Measurements from ENCODE around the gene SDR39U1.
"Not testable (repeated sequence)": the region's sequence is repeated elsewhere in the genome, so short reads cannot be mapped to it uniquely, and the experiment has no call there.

Gene SDR39U1, protein sequence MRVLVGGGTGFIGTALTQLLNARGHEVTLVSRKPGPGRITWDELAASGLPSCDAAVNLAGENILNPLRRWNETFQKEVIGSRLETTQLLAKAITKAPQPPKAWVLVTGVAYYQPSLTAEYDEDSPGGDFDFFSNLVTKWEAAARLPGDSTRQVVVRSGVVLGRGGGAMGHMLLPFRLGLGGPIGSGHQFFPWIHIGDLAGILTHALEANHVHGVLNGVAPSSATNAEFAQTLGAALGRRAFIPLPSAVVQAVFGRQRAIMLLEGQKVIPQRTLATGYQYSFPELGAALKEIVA

DNA sequence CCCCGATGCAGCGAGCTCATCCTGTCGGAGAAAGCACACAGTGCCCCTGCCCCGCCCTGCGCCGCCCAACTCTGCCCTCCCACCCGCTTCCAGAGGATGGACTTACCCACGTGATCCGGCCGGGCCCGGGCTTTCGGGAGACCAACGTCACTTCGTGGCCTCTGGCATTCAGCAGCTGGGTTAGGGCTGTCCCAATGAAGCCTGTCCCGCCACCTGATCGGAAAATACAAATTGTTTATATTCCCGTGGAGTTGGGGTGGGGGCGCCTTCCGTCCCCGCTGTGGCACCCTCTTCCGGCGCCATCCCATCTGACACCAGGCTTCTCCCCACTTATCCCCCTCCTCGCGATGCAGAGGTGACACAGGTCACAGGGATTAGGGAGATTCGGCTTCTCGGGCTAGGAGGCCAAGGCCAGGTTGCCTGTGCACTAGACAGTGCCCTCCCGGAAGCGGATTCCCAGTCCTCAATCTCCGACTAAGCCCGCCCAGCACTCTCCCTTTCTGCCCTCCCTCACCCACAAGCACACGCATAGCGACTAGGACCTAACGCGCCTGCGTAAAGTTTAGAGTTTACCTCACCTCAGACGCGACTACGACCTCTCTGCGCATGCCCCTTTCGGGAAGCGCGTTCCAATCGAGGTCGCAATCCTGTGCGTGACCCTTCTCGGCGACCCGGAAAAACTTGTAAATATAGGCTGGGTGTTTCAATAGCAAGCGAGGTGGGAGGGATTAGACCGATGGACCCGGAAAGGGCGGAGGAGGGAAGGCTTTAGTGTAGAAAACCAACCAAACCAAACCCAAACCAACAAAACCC is at the start of gene SDR39U1:
Gene SDR39U1, minus strand, starts transcription at position 537 of the 813 bp plus-strand sequence. Its CDS starts 7 bp downstream, at position 530.
- DNase-seq = peak; percentile 99

DNA sequence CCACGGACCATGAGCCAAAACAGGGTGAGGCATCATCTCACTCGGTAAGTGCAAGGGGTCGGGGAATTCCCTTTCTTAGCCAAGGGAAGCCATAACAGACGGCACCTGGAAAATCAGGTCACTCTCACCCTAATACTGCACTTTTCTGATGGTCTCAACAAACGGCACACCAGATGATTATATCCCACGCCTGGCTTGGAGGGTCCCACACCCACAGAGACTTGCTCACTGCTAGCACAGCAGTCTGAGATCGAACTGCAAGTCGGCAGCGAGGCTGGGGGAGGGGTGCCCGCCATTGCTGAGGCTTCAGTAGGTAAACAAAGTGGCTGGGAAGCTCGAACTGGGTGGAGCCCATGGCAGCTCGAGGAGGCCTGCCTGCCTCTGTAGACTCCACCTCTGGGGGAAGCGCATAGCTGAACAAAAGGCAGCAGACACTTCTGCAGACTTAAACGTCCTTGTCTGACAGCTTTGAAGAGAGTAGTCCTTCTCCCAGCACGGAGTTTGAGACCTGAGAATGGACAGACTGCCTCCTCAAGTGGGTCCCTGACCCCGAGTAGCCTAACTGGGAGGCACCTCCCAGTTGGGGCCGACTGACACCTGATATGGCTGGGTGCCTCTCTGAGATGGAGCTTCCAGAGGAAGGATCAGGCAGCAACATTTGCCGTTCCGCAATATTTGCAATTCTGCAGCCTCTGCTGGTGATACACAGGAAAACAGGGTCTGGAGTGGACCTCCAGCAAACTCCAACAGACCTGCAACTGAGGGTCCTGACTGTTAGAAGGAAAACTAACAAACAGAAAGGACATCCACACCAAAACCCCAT is 49.2 kb upstream of the SDR39U1 start:
- not testable (repeated sequence) for DNase-seq

DNA sequence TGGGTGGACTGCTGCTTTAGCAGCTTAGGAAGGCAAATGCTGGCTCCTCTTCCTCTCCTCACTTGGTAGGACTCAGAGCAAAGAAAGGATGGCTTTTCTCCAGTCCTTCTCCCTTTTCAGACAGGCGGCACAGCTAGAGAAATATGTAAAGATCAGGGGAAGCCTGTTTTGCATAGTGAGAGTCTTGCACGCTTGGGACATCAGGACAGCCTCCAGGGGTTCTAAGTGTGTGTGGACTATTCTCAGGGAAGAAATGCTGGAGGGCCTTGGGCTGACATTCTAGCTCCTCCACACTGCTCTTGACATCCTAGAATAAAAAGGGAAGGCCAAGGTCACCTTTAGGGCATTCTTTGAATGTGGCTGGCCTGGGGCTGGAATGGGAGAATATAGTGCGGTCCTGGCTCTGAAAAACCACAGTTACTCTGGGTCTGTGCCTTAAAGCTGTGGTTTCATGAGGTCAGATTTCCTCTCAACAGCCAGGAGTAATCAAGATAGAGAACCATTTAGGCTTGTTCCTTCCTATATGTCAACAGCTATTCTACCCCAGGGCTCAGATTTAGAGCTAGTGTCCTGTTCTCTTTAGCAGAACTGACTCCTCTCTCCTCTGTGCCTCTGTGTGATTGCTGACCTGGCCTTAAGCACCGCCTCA is 41.2 kb upstream of the SDR39U1 start:
- peak; percentile 42 for DNase-seq

DNA sequence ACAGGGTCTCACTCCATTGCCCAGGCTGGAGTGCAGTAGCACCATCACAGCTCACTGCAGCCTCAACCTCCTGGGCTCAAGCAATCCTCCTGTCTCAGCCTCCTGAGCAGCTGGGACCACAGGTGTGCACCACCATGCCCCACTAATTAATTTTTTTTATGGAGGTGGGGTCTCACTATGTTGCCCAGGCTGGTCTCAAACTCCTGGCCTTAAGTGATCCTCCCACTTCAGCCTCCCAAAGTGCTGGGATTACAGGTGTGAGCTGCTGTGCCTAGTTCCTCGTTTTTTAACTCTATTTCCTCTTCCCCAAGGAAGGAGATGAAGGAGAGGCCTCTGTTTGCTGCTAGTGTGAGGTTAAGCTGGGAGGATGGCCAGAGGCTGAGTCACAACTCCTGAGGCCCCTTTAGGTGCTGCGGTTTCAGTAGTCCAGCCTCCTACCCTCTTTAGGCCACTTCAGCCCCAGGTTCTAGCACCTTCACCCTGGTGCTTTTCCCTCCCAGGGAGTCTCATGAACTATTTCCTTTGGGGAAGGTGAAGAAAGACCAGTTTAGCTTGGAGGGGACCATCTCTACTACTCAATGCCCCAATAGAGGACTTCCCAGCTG is 40.2 kb upstream of the SDR39U1 start:
- DNase-seq = not testable (repeated sequence)

DNA sequence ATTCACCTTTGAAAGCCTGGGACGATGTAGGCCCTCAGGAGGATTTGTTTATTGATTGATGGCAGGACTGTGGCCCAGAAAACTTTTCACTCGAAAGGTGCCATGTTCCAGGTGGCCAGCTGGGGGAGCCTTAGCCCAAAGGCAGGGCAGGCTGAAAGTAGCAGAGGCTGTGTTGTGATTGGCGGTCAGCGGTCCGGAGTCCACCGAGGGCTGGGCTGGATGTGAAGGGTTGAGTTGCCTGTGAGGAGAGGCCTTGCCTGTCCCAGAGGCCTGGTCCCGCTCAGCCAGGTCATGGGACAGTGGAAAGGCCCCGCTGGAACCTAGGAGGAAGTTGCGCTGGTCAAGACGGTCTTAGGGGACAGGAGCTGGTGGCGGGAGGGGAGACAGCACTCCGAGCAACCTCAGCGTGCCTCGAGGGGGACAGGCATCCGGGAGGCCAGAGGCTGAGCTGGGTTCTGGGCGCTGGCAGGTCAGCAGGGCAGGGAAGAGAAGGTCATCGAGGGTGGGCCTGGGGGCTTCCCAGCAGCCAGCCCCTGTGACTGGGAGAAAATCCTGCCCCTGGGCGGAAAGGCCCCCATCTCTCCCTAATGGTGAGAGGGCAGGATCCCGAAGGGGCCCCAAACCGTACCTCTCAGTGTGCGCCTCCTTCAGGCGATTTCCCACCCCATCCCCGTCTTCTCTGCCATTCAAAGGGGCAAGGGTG is 39.2 kb upstream of the SDR39U1 start:
- peak; percentile 57 for DNase-seq

DNA sequence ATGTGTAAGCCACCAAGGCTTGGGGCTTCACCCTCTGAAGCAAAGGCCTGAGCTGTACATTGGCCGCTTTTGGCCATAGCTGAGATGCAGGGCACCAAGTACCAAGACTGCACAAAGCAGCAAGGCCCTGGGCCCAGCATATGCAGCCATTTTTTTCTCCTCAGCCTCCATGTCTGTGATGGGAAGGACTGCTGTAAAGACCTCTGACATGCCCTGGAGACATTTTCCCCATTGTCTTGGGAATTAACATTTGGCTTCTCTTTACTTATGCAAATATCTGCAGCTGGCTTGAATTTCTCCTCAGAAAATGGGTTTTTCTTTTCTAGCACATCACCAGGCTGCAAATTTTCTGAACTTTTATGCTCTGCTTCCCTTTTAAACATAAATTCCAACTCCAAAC is 37.4 kb upstream of the SDR39U1 start:
- not testable (repeated sequence) for DNase-seq

DNA sequence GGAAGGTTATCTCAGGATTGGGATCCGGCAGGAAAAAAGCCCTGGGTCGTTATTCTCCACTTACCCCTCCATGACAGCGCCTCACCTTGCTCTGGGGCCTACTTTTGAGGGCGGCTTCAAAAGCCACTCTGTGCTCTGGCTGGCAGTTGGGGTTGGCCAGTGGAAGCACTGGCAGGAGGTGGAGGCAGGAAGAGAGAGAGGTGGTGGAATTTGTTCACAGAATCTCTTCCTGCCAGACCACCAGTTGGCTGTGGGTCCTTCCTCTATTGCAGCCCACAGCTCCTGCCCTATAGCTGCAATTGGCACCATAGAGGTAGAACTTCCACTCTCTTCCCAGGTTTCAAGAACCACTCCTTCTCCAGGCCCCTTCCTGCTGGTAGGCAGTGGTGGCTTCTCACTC is 32.7 kb upstream of the SDR39U1 start:
- DNase-seq = no peak

DNA sequence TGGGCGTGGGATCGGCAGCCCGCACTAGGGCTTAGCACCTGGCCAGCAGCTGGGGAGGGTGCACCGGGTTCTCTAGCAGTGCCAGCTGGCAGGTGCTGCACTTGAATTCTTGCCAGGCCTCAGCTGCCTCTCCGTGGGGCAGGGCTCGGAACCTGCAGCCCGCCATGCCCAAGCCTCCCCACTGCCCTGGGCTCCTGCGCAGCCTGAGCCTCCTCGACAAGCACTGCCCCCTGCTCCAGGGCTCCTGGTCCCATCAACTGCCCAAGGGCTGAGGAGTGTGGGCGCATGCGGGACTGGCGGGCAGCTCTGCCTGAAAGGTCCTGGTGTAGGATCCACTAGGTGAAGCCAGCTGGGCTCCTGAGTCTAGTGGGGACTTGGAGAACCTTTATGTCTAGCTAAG is 30.6 kb upstream of the SDR39U1 start:
- DNase-seq = no peak

DNA sequence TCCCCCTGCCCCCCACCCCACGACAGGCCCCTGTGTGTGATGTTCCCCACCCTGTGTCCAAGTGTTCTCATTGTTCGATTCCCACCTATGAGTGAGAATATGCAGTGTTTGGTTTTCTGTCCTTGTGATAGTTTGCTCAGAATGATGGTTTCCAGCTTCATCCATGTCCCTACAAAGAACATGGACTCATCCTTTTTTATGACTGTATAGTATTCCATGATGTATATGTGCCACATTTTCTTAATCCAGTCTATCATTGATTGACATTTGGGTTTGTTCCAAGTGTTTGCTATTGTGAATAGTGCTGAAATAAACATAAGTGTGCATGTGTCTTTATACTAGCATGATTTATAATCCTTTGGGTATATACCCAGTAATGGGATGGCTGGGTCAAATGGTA is 27.9 kb upstream of the SDR39U1 start:
- not testable (repeated sequence) for DNase-seq

DNA sequence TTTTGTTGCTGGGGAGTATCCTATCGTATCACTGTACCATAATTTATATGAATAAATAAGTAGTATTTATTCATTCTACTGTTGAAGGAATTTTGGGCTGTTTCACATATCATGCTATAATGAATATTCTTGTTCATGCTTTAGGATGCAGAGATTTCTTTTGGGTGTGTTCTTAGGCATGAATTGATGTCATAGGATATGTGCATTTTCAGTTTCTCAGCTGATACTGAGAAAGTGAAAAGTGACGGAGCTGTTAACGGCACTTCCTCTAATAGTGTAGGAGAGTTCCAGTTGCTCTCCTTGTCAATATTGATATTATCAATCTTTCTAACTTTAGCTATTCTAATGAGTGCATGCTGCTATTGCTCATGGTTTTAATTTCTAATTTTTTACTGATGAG is 23.2 kb upstream of the SDR39U1 start:
- no peak for DNase-seq

DNA sequence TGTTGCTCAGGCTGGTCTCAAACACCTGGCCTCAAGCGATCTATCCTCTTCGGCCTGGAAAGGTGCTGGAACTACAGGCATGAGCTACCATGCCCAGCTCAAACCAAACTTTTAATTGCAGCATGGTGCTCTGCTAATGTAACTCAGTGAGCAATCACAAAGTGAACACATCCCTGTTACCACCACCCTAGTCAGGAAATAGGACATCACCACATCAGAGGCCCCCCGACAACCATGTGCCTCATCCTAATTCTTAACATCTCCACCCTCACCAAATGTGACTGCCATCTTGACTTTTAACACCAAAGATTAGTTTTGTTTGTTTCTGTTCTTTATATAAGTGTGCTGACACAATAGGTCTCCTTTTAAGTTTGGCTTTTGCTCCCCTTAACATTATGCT is 22.8 kb upstream of the SDR39U1 start:
- no peak for DNase-seq

DNA sequence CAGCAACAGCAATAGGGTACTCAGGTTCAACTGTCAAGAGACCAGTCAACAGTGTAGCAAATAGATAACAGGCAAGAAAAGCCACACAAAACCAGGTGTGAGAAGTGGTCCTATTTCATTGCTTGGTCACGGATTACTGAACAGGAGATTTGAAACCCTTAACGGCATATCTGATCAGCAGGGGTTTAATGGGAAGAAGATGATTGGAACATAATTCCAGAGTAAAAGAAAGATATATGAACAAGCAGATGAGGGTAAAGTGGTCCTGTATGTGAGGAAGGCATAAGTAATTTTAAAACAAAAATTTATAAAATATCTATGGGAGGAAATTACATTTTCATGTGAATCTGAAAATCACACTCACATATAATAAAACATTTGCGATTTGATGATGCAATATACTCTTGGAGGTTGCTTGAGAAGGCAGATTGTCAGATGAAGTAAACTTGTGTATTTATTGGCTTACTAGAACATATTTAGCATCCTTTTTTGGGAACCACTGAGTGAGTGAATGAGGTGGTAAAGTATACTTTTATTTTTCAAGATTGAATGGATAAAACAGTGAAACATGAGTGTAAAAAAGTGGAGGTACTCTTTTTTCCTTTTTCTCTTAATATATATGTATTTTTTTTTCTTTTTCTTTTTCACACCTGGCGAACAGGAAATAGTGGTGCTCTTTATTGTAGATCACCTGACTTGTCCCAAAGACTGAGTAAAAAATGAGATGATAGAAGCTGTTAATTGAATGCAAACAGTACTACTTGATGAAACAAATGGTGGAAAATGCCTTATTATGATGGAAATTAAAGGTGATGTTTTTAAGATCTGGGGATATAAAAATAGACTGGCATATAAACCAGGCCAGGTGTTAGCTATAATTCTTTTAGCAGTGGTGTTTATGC is 21.6 kb upstream of the SDR39U1 start:
- DNase-seq = no peak

DNA sequence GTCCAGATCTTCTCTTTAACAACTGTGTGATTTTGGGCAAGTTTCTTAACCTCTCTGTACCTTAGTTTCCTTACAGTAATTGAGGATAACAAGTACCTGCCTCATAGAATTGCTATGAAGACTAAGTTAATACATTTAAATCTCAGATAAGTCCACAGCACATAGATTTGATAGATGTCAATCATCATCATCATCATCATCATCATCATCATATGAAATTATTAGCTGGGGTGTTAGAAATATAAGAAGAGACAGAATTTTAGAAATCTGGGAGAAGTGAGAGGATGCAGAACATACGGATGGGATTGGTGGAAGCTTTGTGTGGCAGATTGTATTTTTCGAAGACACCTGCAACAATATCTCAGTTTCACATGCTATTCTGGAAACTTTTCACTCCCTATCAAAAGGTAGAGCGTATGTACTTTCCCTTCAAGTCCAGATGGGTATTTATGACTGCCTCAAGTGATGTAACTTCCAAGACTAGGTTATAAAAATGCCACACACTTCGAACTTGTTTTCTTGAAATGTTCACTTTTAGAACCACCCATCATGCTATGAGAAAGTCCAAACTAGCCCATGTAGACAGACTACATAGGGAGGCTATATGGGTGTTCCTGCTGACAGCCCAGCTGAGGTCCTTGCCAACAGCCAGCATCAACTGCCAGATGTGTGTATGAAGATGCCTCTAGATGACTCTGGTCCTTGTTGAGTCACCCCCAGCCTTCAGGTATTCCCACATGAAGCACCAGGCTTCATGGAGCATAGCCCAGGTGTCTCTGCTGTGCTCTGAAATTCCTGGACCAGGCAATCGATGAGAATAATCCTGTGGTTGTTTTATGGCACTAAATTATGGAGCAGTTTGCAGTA is 20.7 kb upstream of the SDR39U1 start:
- DNase-seq = no peak

DNA sequence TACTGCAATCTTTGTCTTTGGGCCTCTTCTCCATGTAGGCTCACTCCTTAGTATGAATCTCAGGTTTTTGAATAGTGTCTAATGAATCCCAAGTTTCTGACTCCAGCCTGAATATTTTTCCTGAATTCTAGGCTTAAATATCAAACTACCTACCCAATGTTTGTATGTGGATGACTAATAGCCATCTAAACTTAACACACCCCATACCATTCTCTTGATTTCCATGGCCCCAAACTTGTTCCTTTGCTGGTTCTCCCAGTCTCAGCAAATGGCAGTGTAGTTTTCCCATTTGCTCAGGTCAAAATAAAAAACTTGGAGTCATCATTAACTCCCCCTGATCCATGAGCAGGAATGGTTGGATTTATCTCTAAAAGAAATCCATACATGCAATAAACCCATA is 18.8 kb upstream of the SDR39U1 start:
- DNase-seq = no peak

DNA sequence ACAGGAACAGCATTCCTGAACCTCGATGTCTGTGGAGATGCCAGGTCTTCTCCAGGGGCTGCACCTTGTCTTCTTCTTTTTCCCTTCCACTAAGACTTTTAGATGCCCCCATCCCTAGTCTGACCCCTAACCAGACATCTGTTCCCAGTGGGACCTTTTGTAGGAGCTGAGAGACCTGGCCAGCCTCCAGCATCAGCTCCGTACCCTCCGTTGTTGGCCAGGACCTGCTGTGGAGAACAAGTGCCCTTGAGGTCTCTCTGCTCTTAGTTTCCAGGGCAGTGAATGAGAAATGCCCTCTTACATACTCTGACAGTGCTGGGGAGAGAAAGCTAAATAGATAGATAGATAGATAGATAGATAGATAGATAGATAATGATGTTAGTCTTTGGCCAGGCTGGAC is 16.8 kb upstream of the SDR39U1 start:
- no peak for DNase-seq

DNA sequence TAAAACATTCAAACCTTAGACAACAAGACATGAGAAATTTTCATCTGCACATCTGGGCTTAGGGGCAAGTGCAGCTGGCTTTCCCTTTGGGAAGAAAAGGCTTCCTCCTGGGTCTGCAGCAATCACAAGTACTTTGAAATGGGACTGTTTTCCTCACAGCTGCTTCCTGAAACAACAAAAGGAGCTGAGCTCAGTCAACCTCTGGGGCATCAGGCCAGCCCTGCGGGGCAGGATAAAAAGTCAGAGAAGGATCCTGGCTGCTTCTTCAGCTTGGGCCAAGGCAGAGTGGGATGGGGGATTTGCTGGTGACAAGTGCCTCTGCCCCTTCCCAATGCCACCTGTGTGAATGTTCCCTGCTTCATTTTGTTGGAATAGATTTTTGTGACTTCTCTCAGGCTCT is 16.2 kb upstream of the SDR39U1 start:
- DNase-seq = no peak

DNA sequence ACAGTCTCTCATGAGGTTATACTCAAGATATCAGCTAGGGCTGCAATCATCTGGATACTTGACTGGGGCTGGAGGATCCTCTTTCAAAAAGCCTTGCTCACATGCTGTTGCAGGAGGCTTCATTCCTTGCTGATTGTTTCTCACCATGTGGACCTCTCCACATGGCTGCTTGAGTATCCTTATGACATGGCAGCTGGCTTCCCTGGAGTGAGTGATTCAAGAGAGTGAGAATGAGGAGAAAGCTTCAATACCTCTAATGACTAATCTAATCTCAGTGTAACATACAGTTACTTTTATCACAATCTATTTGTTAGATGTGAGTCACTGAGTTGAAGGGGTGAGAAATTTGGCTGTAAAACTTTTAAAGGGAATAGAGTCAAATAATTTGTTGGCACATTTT is 14.4 kb upstream of the SDR39U1 start:
- DNase-seq = no peak

DNA sequence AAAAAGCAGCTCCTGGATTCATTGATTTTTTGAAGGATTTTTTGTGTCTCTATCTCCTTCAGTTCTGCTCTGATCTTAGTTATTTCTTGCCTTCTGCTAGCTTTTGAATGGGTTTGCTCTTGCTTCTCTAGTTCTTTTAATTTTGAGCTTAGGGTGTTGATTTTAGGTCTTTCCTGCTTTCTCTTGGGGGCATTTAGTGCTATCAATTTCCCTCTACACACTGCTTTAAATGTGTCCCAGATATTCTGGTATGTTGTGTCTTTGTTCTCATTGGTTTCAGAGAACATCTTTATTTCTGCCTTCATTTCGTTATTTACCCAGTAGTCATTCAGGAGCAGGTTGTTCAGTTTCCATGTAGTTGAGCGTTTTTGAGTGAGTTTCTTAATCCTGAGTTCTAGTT is 8.3 kb upstream of the SDR39U1 start:
- DNase-seq = not testable (repeated sequence)

DNA sequence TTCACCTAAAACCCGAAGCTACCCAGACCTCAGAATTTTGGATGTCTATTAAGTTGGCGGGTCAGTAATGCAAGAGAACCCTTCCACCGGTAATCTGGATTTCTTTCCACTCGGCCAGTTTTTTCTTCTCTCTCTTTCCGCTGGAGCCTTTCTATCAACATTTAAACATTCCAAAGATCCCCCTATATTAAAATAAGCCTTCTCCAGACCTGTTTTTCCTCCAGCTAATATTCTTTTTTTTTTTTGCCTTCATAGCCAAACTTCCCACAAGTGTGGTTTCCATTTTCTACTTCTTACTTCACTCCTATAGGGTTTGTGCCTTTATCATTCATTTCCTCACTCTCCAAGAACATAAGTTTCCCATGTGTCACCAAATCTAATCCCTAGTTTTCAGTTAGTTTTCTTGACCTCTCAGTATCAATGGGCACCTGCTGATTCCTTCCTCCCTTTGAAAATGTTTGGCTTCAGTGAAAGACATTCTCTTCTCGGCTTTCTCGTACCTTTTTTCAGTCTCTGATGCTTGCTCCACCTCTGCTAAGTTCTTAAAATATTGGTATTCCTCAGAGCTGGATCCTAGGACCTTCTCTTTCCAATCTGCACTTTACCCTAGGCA is 583 bp upstream of the SDR39U1 start:
- DNase-seq = no peak
